GM21381 (cell line): ENCODE data around the gene PSMD10.

Experiments
- ATAC-seq: cut with Tn5 transposase; IDR thresholded peaks from one replicate; pipeline ENCODE4 v1.9.1; 2021; ENCODE audit warnings: mild to moderate bottlenecking, moderate library complexity; ENCODE audit not compliant: unreplicated experiment

Gene PSMD10

GRCh38 chrX:108072746-108073145 lies 18.6 kb downstream of the PSMD10 start:
- no peak for ATAC-seq

GRCh38 chrX:108071578-108071977 lies 19.8 kb downstream of the PSMD10 start:
- no peak for ATAC-seq

GRCh38 chrX:108070891-108071290 lies 20.5 kb downstream of the PSMD10 start:
- ATAC-seq, result no peak

- no peak for ATAC-seq
These were observed 23.2 kb downstream of the PSMD10 start for GRCh38 chrX:108068121-108068520.

- ATAC-seq, result no peak
These were observed 26.7 kb downstream of the PSMD10 start for GRCh38 chrX:108064613-108065012.

GRCh38 chrX:108064001-108064400 lies 27.3 kb downstream of the PSMD10 start:
- no peak for ATAC-seq

- ATAC-seq, result no peak
These were observed 31.5 kb downstream of the PSMD10 start for GRCh38 chrX:108059801-108060200.

GRCh38 chrX:108055546-108055945 lies 35.8 kb downstream of the PSMD10 start:
- no peak for ATAC-seq

GRCh38 chrX:108053218-108053617 lies 38.1 kb downstream of the PSMD10 start:
- no peak for ATAC-seq

GRCh38 chrX:108049649-108050048 lies 41.7 kb downstream of the PSMD10 start:
- ATAC-seq, result no peak

- no peak for ATAC-seq
These were observed 46.6 kb downstream of the PSMD10 start, which contains the start of gene VSIG1 for GRCh38 chrX:108044554-108045256. VSIG1 (plus strand) TSS chrX:108045065; CDS start chrX:108045131, 66 bp downstream.

GRCh38 chrX:108036298-108036973 lies 54.9 kb downstream of the PSMD10 start:
- no peak for ATAC-seq

GRCh38 chrX:108034725-108035124 lies 56.6 kb downstream of the PSMD10 start:
- no peak for ATAC-seq
